SK-N-SH (cell line): ENCODE data around the gene TPO. TPM values are rescaled to one million over a fixed set of nuclear protein-coding genes. Genes with fewer than 3 reads are reported as not detected.
"Not testable (repeated sequence)": the region's sequence is repeated elsewhere in the genome, so short reads cannot be mapped to it uniquely, and the experiment has no call there.

Experiments
- CTCF ChIA-PET: fragments of 300-600, 350-600 bp; formaldehyde crosslinking; extraction: SDS; loops from one replicate; lab custom pipeline; 2021; lab: Yijun Ruan, JAX
- POLR2A ChIA-PET: fragments of 350-600 bp; sonication (Branson Sonifier 250); formaldehyde crosslinking; extraction: SDS; loops from one replicate; lab custom pipeline; 2020; ENCODE audit warnings: antibody characterized with exemption, inconsistent platforms; lab: Yijun Ruan, JAX
- DNase-seq: peaks from one replicate; pipeline ENCODE4 v3.0.0; 2012
- H2AFZ ChIP-seq: fragments of 200-600 bp; sonication (generic); 2 replicates; pipeline ENCODE4 v1.8.1; 2016; ENCODE audit warnings: antibody characterized with exemption, mild to moderate bottlenecking, low read depth
- H3F3A ChIP-seq: fragments of 200-600 bp; sonication (generic); replicated peaks from 2 replicates; pipeline ENCODE3; 2016; ENCODE audit warnings: antibody characterized with exemption, mild to moderate bottlenecking; ENCODE audit not compliant: insufficient read depth
- H3K27ac ChIP-seq, 2 experiments: fragments of 200-500 bp in 1 of 2; fragments of 200-600 bp in 1 of 2; sonication (Bioruptor generic) in 1 of 2; sonication (generic), shearing (Covaris generic) in 1 of 2; 2 replicates each; pipeline versions ENCODE4 v1.5.1 to v1.6.1; 2014 to 2016; ENCODE audit warnings: low read depth in 2 of 2, inconsistent platforms in 1 of 2, low read length in 1 of 2, mild to moderate bottlenecking in 1 of 2, mixed read lengths in 1 of 2
- H3K27me3 ChIP-seq: fragments of 200-600 bp; sonication (generic), shearing (Covaris generic); 2 replicates; pipeline ENCODE4 v1.6.1; 2016; ENCODE audit warnings: mixed run types; ENCODE audit not compliant: insufficient read depth
- H3K36me3 ChIP-seq, 2 experiments: fragments of 200-500 bp in 1 of 2; fragments of 200-600 bp in 1 of 2; sonication (Bioruptor generic) in 1 of 2; sonication (generic) in 1 of 2; replicated peaks in 1 of 2; 2 replicates each; pipeline versions ENCODE3 to v1.5.1; 2014 to 2016; ENCODE audit warnings: low read length in 1 of 2, mild to moderate bottlenecking in 1 of 2; ENCODE audit not compliant: insufficient read depth in 2 of 2, control insufficient read depth in 1 of 2
- H3K4me1 ChIP-seq, 2 experiments: fragments of 200-500 bp in 1 of 2; fragments of 200-600 bp in 1 of 2; sonication (Bioruptor generic) in 1 of 2; sonication (generic), shearing (Covaris generic) in 1 of 2; 2 replicates each; pipeline versions ENCODE4 v1.5.1 to v1.6.1; 2014 to 2016; ENCODE audit warnings: low read depth in 1 of 2, low read length in 1 of 2, mixed run types in 1 of 2; ENCODE audit not compliant: insufficient read depth in 2 of 2, control insufficient read depth in 1 of 2
- H3K4me2 ChIP-seq: fragments of 200-600 bp; sonication (generic), shearing (Covaris generic); 2 replicates; pipeline ENCODE4 v1.6.1; 2017; ENCODE audit warnings: mixed run types
- H3K4me3 ChIP-seq, 2 experiments: fragments of 200-500 bp in 1 of 2; fragments of 200-600 bp in 1 of 2; sonication (Bioruptor generic) in 1 of 2; sonication (generic), shearing (Covaris generic) in 1 of 2; 2 replicates each; pipeline versions ENCODE4 v1.5.1 to v1.8.1; 2014 to 2016; ENCODE audit warnings: low read depth in 2 of 2, inconsistent platforms in 1 of 2, low read length in 1 of 2, mild to moderate bottlenecking in 1 of 2, mixed read lengths in 1 of 2, moderate library complexity in 1 of 2
- H3K79me2 ChIP-seq: fragments of 200-600 bp; sonication (generic); 2 replicates; pipeline ENCODE4 v1.8.1; 2017; ENCODE audit warnings: mild to moderate bottlenecking; ENCODE audit not compliant: insufficient read depth
- H3K9ac ChIP-seq: fragments of 200-600 bp; sonication (generic); 2 replicates; pipeline ENCODE4 v1.6.1; 2017; ENCODE audit warnings: mixed run types
- H3K9me2 ChIP-seq: fragments of 200-600 bp; sonication (generic); 2 replicates; pipeline ENCODE4 v1.6.1; 2017; ENCODE audit warnings: mixed run types
- H3K9me3 ChIP-seq: fragments of 200-600 bp; sonication (generic); 2 replicates; pipeline ENCODE4 v1.6.1; 2017; ENCODE audit warnings: mixed run types, mild to moderate bottlenecking, moderate library complexity
- H4K20me1 ChIP-seq: fragments of 200-600 bp; sonication (generic); 2 replicates; pipeline ENCODE4 v1.6.1; 2017; ENCODE audit warnings: mild to moderate bottlenecking, mixed run types; ENCODE audit not compliant: insufficient read depth
- CHD2 ChIP-seq: fragments of 150-350 bp; IDR thresholded peaks from 2 replicates; pipeline ENCODE4 v1.6.1; 2018; ENCODE audit warnings: low read length; ENCODE audit not compliant: partially characterized antibody
- ELF1 ChIP-seq: IDR thresholded peaks from 2 replicates; pipeline ENCODE4 v1.4.0; 2012
- EZH2phosphoT487 ChIP-seq: fragments of 200-600 bp; sonication (generic); IDR thresholded peaks from 2 replicates; pipeline ENCODE4 v1.6.1; 2017; ENCODE audit warnings: low read depth, mixed run types, mild to moderate bottlenecking, antibody characterized with exemption, moderate library complexity, borderline replicate concordance
- FOXM1 ChIP-seq: IDR thresholded peaks from 2 replicates; pipeline ENCODE4 v1.4.0; 2012; ENCODE audit warnings: low read depth, mild to moderate bottlenecking
- GATA2 ChIP-seq: sonication (generic); formaldehyde crosslinking; IDR thresholded peaks from 2 replicates; pipeline ENCODE4 v1.5.0; 2020; ENCODE audit warnings: mild to moderate bottlenecking, missing genetic modification reagents
- IRF3 ChIP-seq: fragments of 150-350 bp; IDR thresholded peaks from 2 replicates; pipeline ENCODE4 v1.6.1; 2016; ENCODE audit warnings: mild to moderate bottlenecking, low read depth, low read length
- MXI1 ChIP-seq: IDR thresholded peaks from 2 replicates; pipeline ENCODE4 v1.6.1; 2012; ENCODE audit warnings: mild to moderate bottlenecking, low read depth, low read length, improper control_type of control experiment
- NFIC ChIP-seq: IDR thresholded peaks from 2 replicates; pipeline ENCODE4 v1.4.0; 2012; ENCODE audit warnings: borderline replicate concordance
- NRF1 ChIP-seq: IDR thresholded peaks from 2 replicates; pipeline ENCODE4 v1.6.1; 2012; ENCODE audit warnings: low read depth, mild to moderate bottlenecking, low read length
- PBX3 ChIP-seq: IDR thresholded peaks from 2 replicates; pipeline ENCODE4; 2012
- POLR2AphosphoS5 ChIP-seq: IDR thresholded peaks from 2 replicates; pipeline ENCODE4 v1.6.1; 2012; ENCODE audit warnings: low read depth, low read length
- RFX5 ChIP-seq: IDR thresholded peaks from 2 replicates; pipeline ENCODE4 v1.6.1; 2012; ENCODE audit warnings: mild to moderate bottlenecking, improper control_type of control experiment, low read length
- RXRA ChIP-seq: IDR thresholded peaks from 2 replicates; pipeline ENCODE4 v1.4.0; 2012; ENCODE audit warnings: low read depth, mild to moderate bottlenecking, borderline replicate concordance
- SMC3 ChIP-seq: IDR thresholded peaks from 2 replicates; pipeline ENCODE4 v1.6.1; 2012; ENCODE audit warnings: low read depth, low read length, improper control_type of control experiment
- TCF12 ChIP-seq: IDR thresholded peaks from 2 replicates; pipeline ENCODE4 v1.4.0; 2012
- USF1 ChIP-seq: IDR thresholded peaks from 2 replicates; pipeline ENCODE4 v1.4.0; 2012; ENCODE audit warnings: low read depth, borderline replicate concordance
- YY1 ChIP-seq: IDR thresholded peaks from 2 replicates; pipeline ENCODE4 v1.4.0; 2012; ENCODE audit warnings: low read depth, mild to moderate bottlenecking
- WGBS: methylation state at CpG from one replicate; pipeline ENCODE4 v1.1.6; 2017; ENCODE audit warnings: low lambda C conversion rate; 5-methylcytosine and 5-hydroxymethylcytosine counted together
- polyA plus RNA-seq, 3 experiments: library from polyadenylated mRNA; depleted of rRNA; stranded (reverse); fragments of >200 nt; gene quantifications; 2 replicates each; pipeline ENCODE4 v1.2.3, GENCODE V29; 2012
- TF ChIP-seq, protein P1 (sequence below): fragments of 200-600 bp; sonication (generic); IDR thresholded peaks from 2 replicates; pipeline ENCODE4 v1.6.1; 2017; ENCODE audit warnings: antibody characterized with exemption, mild to moderate bottlenecking, moderate library complexity
- TF ChIP-seq, protein P2 (sequence below): IDR thresholded peaks from 2 replicates; pipeline ENCODE4 v1.4.0; 2012; ENCODE audit warnings: low read depth

Gene TPO
- polyA plus RNA-seq, 1 of the 3 experiments (the other 2 are of a cell fraction) = not detected

GRCh38 chr2:1516798-1517060 is 103.5 kb downstream of the TPO start:
- Histone ChIP-seq H3K9ac (no peak overlapping the region), H3K27me3 (no peaks in the 10 kb centered on the region), H4K20me1 (no peaks in the 10 kb centered on the region), H3K4me2 (no peak overlapping the region), H3K27ac (no peak overlapping the region), H2AFZ (no peak overlapping the region), H3F3A (no peaks in the 10 kb centered on the region), H3K79me2 (no peaks in the 10 kb centered on the region), H3K4me1 (no peaks in the 10 kb centered on the region; a peak in 1 of 4 replicates), H3K36me3 (no peaks in the 10 kb centered on the region), H3K9me3 (no peaks in the 10 kb centered on the region), H3K4me3 (no peak overlapping the region), H3K9me2 (no peaks in the 10 kb centered on the region)
- DNase-seq = no peak
- POLR2A ChIA-PET = no interaction called here
- CTCF ChIA-PET = interaction anchor here (1.5 kb wide), 1 partner anchor 25 kb away, joined by 5 read pairs; no protein-coding TSS in a partner anchor
- TF ChIP-seq RFX5 = no peak
- TF ChIP-seq USF1 = no peak
- TF ChIP-seq RXRA = no peak
- TF ChIP-seq EZH2phosphoT487 = no peak
- no peak for TF ChIP-seq GATA2 (CRISPR knock-in tag)
- no peak for TF ChIP-seq ELF1
- WGBS = 57% methylated on average over 7 of the region's 7 CpGs

GRCh38 chr2:1517291-1517690 is 104.0 kb downstream of the TPO start:
- CTCF ChIA-PET = interaction anchor here (1.5 kb wide), 1 partner anchor 25 kb away, joined by 5 read pairs; no protein-coding TSS in a partner anchor
- H2AFZ ChIP-seq, H3K9ac ChIP-seq, H3K36me3 ChIP-seq, H3K4me3 ChIP-seq, H3K27ac ChIP-seq, H3K27me3 ChIP-seq, H3K79me2 ChIP-seq, H3K9me3 ChIP-seq, H3K4me2 ChIP-seq, H3F3A ChIP-seq, DNase-seq, POLR2A ChIA-PET, H4K20me1 ChIP-seq, H3K9me2 ChIP-seq, H3K4me1 ChIP-seq: not testable (repeated sequence)
- 36% methylated on average over 4 of the region's 5 CpGs for WGBS

DNA sequence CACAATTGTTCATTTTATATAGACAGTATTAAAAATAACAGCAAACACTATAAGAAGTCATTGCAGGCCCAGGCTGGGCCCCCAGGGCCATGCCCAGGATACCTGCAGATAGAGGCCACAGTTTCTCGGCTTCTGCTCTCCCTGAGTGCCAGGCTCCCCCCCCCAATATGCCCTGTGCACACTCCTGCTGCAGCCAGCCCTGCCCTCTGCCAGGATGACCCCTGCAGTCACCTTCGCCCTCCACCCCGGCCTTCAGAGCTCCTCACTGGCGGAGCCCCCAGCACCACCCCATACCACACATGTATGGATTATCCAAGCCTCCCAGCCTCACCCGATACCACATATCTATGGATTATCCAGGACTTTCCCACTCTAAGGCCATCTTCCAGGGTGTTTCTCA is 104.5 kb downstream of the TPO start:
- WGBS = 54% methylated on average over 5 of the region's 5 CpGs
- H3K4me3 ChIP-seq = no peak overlapping the region
- no peaks in the 10 kb centered on the region for H3K79me2 ChIP-seq
- no peak overlapping the region for H2AFZ ChIP-seq
- no peaks in the 10 kb centered on the region for H3F3A ChIP-seq
- DNase-seq = no peak
- ChIA-PET POLR2A (no interaction called here), CTCF (interaction anchor here (1.1 to 1.6 kb wide), 3 partner anchors 24 to 33 kb away, joined by 3 to 5 read pairs (median 5); no protein-coding TSS in a partner anchor)
- no peak overlapping the region for H3K9ac ChIP-seq
- no peak overlapping the region for H3K4me2 ChIP-seq
- H4K20me1 ChIP-seq = no peaks in the 10 kb centered on the region
- H3K36me3 ChIP-seq = no peaks in the 10 kb centered on the region
- no peaks in the 10 kb centered on the region; a peak in 1 of 4 replicates for H3K4me1 ChIP-seq
- H3K27me3 ChIP-seq = no peaks in the 10 kb centered on the region
- no peaks in the 10 kb centered on the region for H3K9me3 ChIP-seq
- no peak overlapping the region for H3K27ac ChIP-seq
- H3K9me2 ChIP-seq = no peaks in the 10 kb centered on the region
- TF ChIP-seq GATA2 (CRISPR knock-in tag) (no peak), FOXM1 (no peak), EZH2phosphoT487 (no peak), TCF12 (no peak), POLR2AphosphoS5 (no peak), NRF1 (no peak), SMC3 (no peak), YY1 (no peak), IRF3 (no peak), RFX5 (no peak), MXI1 (no peak), NFIC (no peak), PBX3 (no peak), CHD2 (no peak)
- TF ChIP-seq, protein P1, sequence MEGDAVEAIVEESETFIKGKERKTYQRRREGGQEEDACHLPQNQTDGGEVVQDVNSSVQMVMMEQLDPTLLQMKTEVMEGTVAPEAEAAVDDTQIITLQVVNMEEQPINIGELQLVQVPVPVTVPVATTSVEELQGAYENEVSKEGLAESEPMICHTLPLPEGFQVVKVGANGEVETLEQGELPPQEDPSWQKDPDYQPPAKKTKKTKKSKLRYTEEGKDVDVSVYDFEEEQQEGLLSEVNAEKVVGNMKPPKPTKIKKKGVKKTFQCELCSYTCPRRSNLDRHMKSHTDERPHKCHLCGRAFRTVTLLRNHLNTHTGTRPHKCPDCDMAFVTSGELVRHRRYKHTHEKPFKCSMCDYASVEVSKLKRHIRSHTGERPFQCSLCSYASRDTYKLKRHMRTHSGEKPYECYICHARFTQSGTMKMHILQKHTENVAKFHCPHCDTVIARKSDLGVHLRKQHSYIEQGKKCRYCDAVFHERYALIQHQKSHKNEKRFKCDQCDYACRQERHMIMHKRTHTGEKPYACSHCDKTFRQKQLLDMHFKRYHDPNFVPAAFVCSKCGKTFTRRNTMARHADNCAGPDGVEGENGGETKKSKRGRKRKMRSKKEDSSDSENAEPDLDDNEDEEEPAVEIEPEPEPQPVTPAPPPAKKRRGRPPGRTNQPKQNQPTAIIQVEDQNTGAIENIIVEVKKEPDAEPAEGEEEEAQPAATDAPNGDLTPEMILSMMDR = no peak
- TF ChIP-seq, protein P2, sequence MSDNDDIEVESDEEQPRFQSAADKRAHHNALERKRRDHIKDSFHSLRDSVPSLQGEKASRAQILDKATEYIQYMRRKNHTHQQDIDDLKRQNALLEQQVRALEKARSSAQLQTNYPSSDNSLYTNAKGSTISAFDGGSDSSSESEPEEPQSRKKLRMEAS = no peak
